Activated T-cell treated with anti-CD3 and anti-CD28 coated beads, Interleukin-2, amount 50 U/mL, for 24 hours (primary cell): ENCODE results near the gene TP73.

Source experiments
- DNase-seq: peaks from one replicate; pipeline ENCODE4 v3.0.0-alpha.2; 2020
- H3K27ac Mint-ChIP-seq: 2 replicates; pipeline ENCODE4 v1.8.0; 2020; ENCODE audit warnings: mild to moderate bottlenecking, mixed read lengths
- H3K27me3 Mint-ChIP-seq: 2 replicates; pipeline ENCODE4 v1.8.0; 2020; ENCODE audit warnings: mixed read lengths
- H3K36me3 Mint-ChIP-seq: 2 replicates; pipeline ENCODE4 v1.8.0; 2020; ENCODE audit warnings: low read depth, mixed read lengths
- H3K4me1 Mint-ChIP-seq: 2 replicates; pipeline ENCODE4 v1.8.0; 2020; ENCODE audit warnings: low read depth, mixed read lengths
- H3K4me3 Mint-ChIP-seq: 2 replicates; pipeline ENCODE4 v1.8.0; 2020; ENCODE audit warnings: mild to moderate bottlenecking, moderate library complexity, mixed read lengths
- H3K9me3 Mint-ChIP-seq: 2 replicates; pipeline ENCODE4 v1.8.0; 2020; ENCODE audit warnings: mixed read lengths

The TP73 gene

GRCh38 chr1:3625151-3625907 lies 27.0 kb upstream of the TP73 start:
- peaks cover 37% of the 10 kb centered on the region for H3K4me1 Mint-ChIP-seq
- H3K36me3 Mint-ChIP-seq: peaks cover 37% of the 10 kb centered on the region
- no peaks in the 10 kb centered on the region for H3K27me3 Mint-ChIP-seq
- DNase-seq: peak; percentile 62
- peak overlapping the region; percentile 92 for H3K27ac Mint-ChIP-seq
- H3K9me3 Mint-ChIP-seq: no peaks in the 10 kb centered on the region
- peak overlapping the region; percentile 88 for H3K4me3 Mint-ChIP-seq

- H3K4me1 Mint-ChIP-seq: peaks cover 33% of the 10 kb centered on the region
- H3K36me3 Mint-ChIP-seq: peaks cover 43% of the 10 kb centered on the region
- peak overlapping the region; percentile 88 for H3K4me3 Mint-ChIP-seq
- H3K9me3 Mint-ChIP-seq: no peaks in the 10 kb centered on the region
- DNase-seq: no peak
- H3K27me3 Mint-ChIP-seq: no peaks in the 10 kb centered on the region
- peak overlapping the region; percentile 81 for H3K27ac Mint-ChIP-seq
These were observed 26.3 kb upstream of the TP73 start for GRCh38 chr1:3626025-3626424.

GRCh38 chr1:3627515-3628253 lies 24.6 kb upstream of the TP73 start:
- Mint-ChIP-seq H3K27me3 (no peaks in the 10 kb centered on the region), H3K27ac (no peak overlapping the region), H3K4me1 (peaks cover 27% of the 10 kb centered on the region), H3K4me3 (no peak overlapping the region), H3K9me3 (no peaks in the 10 kb centered on the region), H3K36me3 (peaks cover 53% of the 10 kb centered on the region)
- no peak for DNase-seq

GRCh38 chr1:3628445-3628844 lies 23.9 kb upstream of the TP73 start:
- H3K27me3 Mint-ChIP-seq: no peaks in the 10 kb centered on the region
- no peak overlapping the region for H3K27ac Mint-ChIP-seq
- H3K9me3 Mint-ChIP-seq: no peaks in the 10 kb centered on the region
- DNase-seq: no peak
- peaks cover 61% of the 10 kb centered on the region for H3K36me3 Mint-ChIP-seq
- H3K4me1 Mint-ChIP-seq: peaks cover 19% of the 10 kb centered on the region
- H3K4me3 Mint-ChIP-seq: no peak overlapping the region

- H3K4me1 Mint-ChIP-seq: peaks cover 8% of the 10 kb centered on the region
- H3K27me3 Mint-ChIP-seq: no peaks in the 10 kb centered on the region
- H3K27ac Mint-ChIP-seq: peak overlapping the region; percentile 47
- no peak overlapping the region for H3K4me3 Mint-ChIP-seq
- no peaks in the 10 kb centered on the region for H3K9me3 Mint-ChIP-seq
- DNase-seq: no peak
- H3K36me3 Mint-ChIP-seq: peaks cover 69% of the 10 kb centered on the region
These were observed 22.7 kb upstream of the TP73 start for GRCh38 chr1:3629561-3630160.

- H3K36me3 Mint-ChIP-seq: peaks cover 74% of the 10 kb centered on the region
- no peak for DNase-seq
- no peak overlapping the region for H3K4me3 Mint-ChIP-seq
- H3K4me1 Mint-ChIP-seq: peaks cover 8% of the 10 kb centered on the region
- no peaks in the 10 kb centered on the region for H3K27me3 Mint-ChIP-seq
- H3K27ac Mint-ChIP-seq: peak overlapping the region; percentile 50
- H3K9me3 Mint-ChIP-seq: no peaks in the 10 kb centered on the region
These were observed 22.1 kb upstream of the TP73 start for GRCh38 chr1:3630161-3630611.

GRCh38 chr1:3630914-3631313 lies 21.4 kb upstream of the TP73 start:
- no peak for DNase-seq
- no peaks in the 10 kb centered on the region for H3K9me3 Mint-ChIP-seq
- H3K27me3 Mint-ChIP-seq: no peaks in the 10 kb centered on the region
- H3K27ac Mint-ChIP-seq: no peak overlapping the region
- H3K36me3 Mint-ChIP-seq: peaks cover 81% of the 10 kb centered on the region
- H3K4me1 Mint-ChIP-seq: peaks cover 4% of the 10 kb centered on the region
- H3K4me3 Mint-ChIP-seq: no peak overlapping the region

- no peak overlapping the region for H3K4me3 Mint-ChIP-seq
- no peaks in the 10 kb centered on the region for H3K4me1 Mint-ChIP-seq
- H3K27me3 Mint-ChIP-seq: no peaks in the 10 kb centered on the region
- no peaks in the 10 kb centered on the region for H3K9me3 Mint-ChIP-seq
- H3K36me3 Mint-ChIP-seq: peaks cover 84% of the 10 kb centered on the region
- DNase-seq: no peak
- no peak overlapping the region for H3K27ac Mint-ChIP-seq
These were observed 20.7 kb upstream of the TP73 start for GRCh38 chr1:3631320-3632260.

- Mint-ChIP-seq H3K4me1 (no peaks in the 10 kb centered on the region), H3K36me3 (peaks cover 90% of the 10 kb centered on the region), H3K27ac (no peak overlapping the region), H3K4me3 (no peak overlapping the region), H3K9me3 (no peaks in the 10 kb centered on the region), H3K27me3 (no peaks in the 10 kb centered on the region)
- no peak for DNase-seq
These were observed 20.0 kb upstream of the TP73 start for GRCh38 chr1:3632298-3632697.

- Mint-ChIP-seq H3K9me3 (no peaks in the 10 kb centered on the region), H3K4me1 (no peaks in the 10 kb centered on the region), H3K4me3 (no peak overlapping the region), H3K27ac (no peak overlapping the region), H3K36me3 (peaks cover 90% of the 10 kb centered on the region), H3K27me3 (no peaks in the 10 kb centered on the region)
- no peak for DNase-seq
These were observed 19.5 kb upstream of the TP73 start for GRCh38 chr1:3632716-3633343.

GRCh38 chr1:3633344-3634058 lies 18.8 kb upstream of the TP73 start:
- DNase-seq: no peak
- Mint-ChIP-seq H3K4me3 (no peak overlapping the region), H3K27ac (no peak overlapping the region), H3K4me1 (no peaks in the 10 kb centered on the region), H3K9me3 (no peaks in the 10 kb centered on the region), H3K27me3 (no peaks in the 10 kb centered on the region), H3K36me3 (peaks cover 91% of the 10 kb centered on the region)

GRCh38 chr1:3634059-3634800 lies 18.1 kb upstream of the TP73 start:
- no peak for DNase-seq
- Mint-ChIP-seq H3K36me3 (peaks cover 91% of the 10 kb centered on the region), H3K4me1 (no peaks in the 10 kb centered on the region), H3K27ac (no peak overlapping the region), H3K27me3 (no peaks in the 10 kb centered on the region), H3K4me3 (no peak overlapping the region), H3K9me3 (no peaks in the 10 kb centered on the region)

- H3K36me3 Mint-ChIP-seq: peaks cover 82% of the 10 kb centered on the region
- no peaks in the 10 kb centered on the region for H3K4me1 Mint-ChIP-seq
- H3K27me3 Mint-ChIP-seq: no peaks in the 10 kb centered on the region
- H3K4me3 Mint-ChIP-seq: no peak overlapping the region
- no peaks in the 10 kb centered on the region for H3K9me3 Mint-ChIP-seq
- no peak overlapping the region for H3K27ac Mint-ChIP-seq
- DNase-seq: no peak
These were observed 16.2 kb upstream of the TP73 start for GRCh38 chr1:3636080-3636479.
